Adrenal gland (tissue), 5 donors: ENCODE results near the gene UNC5CL.

Source experiments
- POLR2A ChIP-seq, 2 donors: fragments of 450-650 bp; IDR thresholded peaks; one replicate each; pipeline ENCODE4 v1.6.1; 2017; ENCODE audit warnings: antibody characterized with exemption in 2 of 2, mild to moderate bottlenecking in 2 of 2, moderate library complexity in 1 of 2
- TF ChIP-seq, protein P1 (sequence below), 6 experiments: fragments of 450-650 bp in 4 of 6; fragments of 200-600 bp in 2 of 6; sonication (generic) in 1 of 6; IDR thresholded peaks; 1 replicate in 5 of 6; 2 replicates in 1 of 6; pipeline versions ENCODE4 v1.5.1 to v1.8.0; 2016 to 2021; ENCODE audit warnings: antibody characterized with exemption in 6 of 6, mild to moderate bottlenecking in 2 of 6, moderate library complexity in 1 of 6
- donor health status: DM: no; HTN: no; CAD: no.

DNA sequence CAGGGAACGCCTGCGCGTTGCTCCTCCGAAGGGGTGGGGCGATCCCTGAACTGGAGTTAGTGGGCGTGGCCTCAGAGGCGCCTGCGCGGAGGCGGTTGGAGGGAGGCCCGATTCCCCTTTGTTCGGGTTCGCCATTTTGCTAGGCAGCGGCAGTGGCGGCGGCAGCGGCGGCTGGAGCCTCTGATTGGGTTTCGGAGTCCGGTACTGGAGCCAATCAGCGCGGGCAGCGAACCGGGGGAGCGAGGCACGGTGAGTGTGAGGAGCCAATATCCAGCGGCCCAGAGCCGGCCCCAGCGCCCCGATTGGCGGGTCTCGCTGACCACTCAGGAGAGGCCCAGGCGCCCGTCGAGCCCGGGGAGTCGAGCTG, 33.8 kb upstream of the UNC5CL start, which contains the start of gene NFYA:
- TF ChIP-seq, protein P1, sequence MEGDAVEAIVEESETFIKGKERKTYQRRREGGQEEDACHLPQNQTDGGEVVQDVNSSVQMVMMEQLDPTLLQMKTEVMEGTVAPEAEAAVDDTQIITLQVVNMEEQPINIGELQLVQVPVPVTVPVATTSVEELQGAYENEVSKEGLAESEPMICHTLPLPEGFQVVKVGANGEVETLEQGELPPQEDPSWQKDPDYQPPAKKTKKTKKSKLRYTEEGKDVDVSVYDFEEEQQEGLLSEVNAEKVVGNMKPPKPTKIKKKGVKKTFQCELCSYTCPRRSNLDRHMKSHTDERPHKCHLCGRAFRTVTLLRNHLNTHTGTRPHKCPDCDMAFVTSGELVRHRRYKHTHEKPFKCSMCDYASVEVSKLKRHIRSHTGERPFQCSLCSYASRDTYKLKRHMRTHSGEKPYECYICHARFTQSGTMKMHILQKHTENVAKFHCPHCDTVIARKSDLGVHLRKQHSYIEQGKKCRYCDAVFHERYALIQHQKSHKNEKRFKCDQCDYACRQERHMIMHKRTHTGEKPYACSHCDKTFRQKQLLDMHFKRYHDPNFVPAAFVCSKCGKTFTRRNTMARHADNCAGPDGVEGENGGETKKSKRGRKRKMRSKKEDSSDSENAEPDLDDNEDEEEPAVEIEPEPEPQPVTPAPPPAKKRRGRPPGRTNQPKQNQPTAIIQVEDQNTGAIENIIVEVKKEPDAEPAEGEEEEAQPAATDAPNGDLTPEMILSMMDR (IDR thresholded peaks at IDR 0.05): no peak
- no peak for TF ChIP-seq POLR2A (IDR thresholded peaks at IDR 0.05)
